Measurements from ENCODE around the gene SLC30A1. TPM values are rescaled to one million over a fixed set of nuclear protein-coding genes. Genes with fewer than 3 reads are reported as not detected.

Gene SLC30A1
- total RNA-seq, 1 donor from 2014 or later = 9.1 TPM

- Mint-ChIP-seq H3K27me3 (ENCODE audit: low read depth) (no peaks in the 10 kb centered on the region), H3K27ac (ENCODE audit: unreplicated experiment) (peak overlapping the region; percentile 30), H3K36me3 (ENCODE audit: low read depth) (no peaks in the 10 kb centered on the region), H3K4me3 (no peak overlapping the region), H3K9me3 (no peaks in the 10 kb centered on the region), H3K4me1 (peaks cover 14% of the 10 kb centered on the region)
- TF ChIP-seq, protein P1, sequence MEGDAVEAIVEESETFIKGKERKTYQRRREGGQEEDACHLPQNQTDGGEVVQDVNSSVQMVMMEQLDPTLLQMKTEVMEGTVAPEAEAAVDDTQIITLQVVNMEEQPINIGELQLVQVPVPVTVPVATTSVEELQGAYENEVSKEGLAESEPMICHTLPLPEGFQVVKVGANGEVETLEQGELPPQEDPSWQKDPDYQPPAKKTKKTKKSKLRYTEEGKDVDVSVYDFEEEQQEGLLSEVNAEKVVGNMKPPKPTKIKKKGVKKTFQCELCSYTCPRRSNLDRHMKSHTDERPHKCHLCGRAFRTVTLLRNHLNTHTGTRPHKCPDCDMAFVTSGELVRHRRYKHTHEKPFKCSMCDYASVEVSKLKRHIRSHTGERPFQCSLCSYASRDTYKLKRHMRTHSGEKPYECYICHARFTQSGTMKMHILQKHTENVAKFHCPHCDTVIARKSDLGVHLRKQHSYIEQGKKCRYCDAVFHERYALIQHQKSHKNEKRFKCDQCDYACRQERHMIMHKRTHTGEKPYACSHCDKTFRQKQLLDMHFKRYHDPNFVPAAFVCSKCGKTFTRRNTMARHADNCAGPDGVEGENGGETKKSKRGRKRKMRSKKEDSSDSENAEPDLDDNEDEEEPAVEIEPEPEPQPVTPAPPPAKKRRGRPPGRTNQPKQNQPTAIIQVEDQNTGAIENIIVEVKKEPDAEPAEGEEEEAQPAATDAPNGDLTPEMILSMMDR (conservative IDR thresholded peaks at IDR 0.05) = no peak
- DNase-seq (ENCODE audit: low read depth, low spot score) = no peak
Measured at GRCh38 chr1:211559222-211560010, 19.5 kb downstream of the SLC30A1 start.

- Mint-ChIP-seq H3K27me3 (ENCODE audit: low read depth) (no peaks in the 10 kb centered on the region), H3K4me1 (peaks cover 14% of the 10 kb centered on the region), H3K9me3 (no peaks in the 10 kb centered on the region), H3K27ac (ENCODE audit: unreplicated experiment) (no peak overlapping the region), H3K36me3 (ENCODE audit: low read depth) (no peaks in the 10 kb centered on the region), H3K4me3 (no peak overlapping the region)
- DNase-seq (ENCODE audit: low read depth, low spot score) = no peak
- TF ChIP-seq, protein P1 (conservative IDR thresholded peaks at IDR 0.05) = no peak
Measured at GRCh38 chr1:211557894-211558625, 20.9 kb downstream of the SLC30A1 start.

- Mint-ChIP-seq H3K4me1 (no peaks in the 10 kb centered on the region), H3K9me3 (no peaks in the 10 kb centered on the region), H3K4me3 (no peak overlapping the region), H3K36me3 (ENCODE audit: low read depth) (no peaks in the 10 kb centered on the region), H3K27ac (ENCODE audit: unreplicated experiment) (no peak overlapping the region), H3K27me3 (ENCODE audit: low read depth) (no peaks in the 10 kb centered on the region)
- TF ChIP-seq, protein P1 (conservative IDR thresholded peaks at IDR 0.05) = no peak
- no peak for DNase-seq (ENCODE audit: low read depth, low spot score)
Measured at GRCh38 chr1:211553549-211553948, 25.4 kb downstream of the SLC30A1 start.

- Mint-ChIP-seq H3K36me3 (ENCODE audit: low read depth) (no peaks in the 10 kb centered on the region), H3K4me3 (no peak overlapping the region), H3K27me3 (ENCODE audit: low read depth) (no peaks in the 10 kb centered on the region), H3K9me3 (no peaks in the 10 kb centered on the region), H3K27ac (ENCODE audit: unreplicated experiment) (no peak overlapping the region), H3K4me1 (no peaks in the 10 kb centered on the region)
- TF ChIP-seq, protein P1 (conservative IDR thresholded peaks at IDR 0.05) = no peak
- no peak for DNase-seq (ENCODE audit: low read depth, low spot score)
Measured at GRCh38 chr1:211551638-211552460, 27.1 kb downstream of the SLC30A1 start.

GRCh38 chr1:211549092-211549711 lies 29.8 kb downstream of the SLC30A1 start:
- TF ChIP-seq, protein P1 (conservative IDR thresholded peaks at IDR 0.05) = no peak
- Mint-ChIP-seq H3K4me3 (no peak overlapping the region), H3K4me1 (no peaks in the 10 kb centered on the region), H3K36me3 (ENCODE audit: low read depth) (no peaks in the 10 kb centered on the region), H3K9me3 (no peaks in the 10 kb centered on the region), H3K27me3 (ENCODE audit: low read depth) (no peaks in the 10 kb centered on the region), H3K27ac (ENCODE audit: unreplicated experiment) (no peak overlapping the region)
- DNase-seq (ENCODE audit: low read depth, low spot score) = no peak

Measured in neural crest cell (in vitro differentiated cells).